HEK293 (cell line): ENCODE measurements around the gene DLG2.

Experiments used
- CTCF ChIA-PET: fragments of 350-600 bp; formaldehyde crosslinking; extraction: SDS; loops from one replicate; lab custom pipeline; 2021; ENCODE audit warnings: antibody characterized with exemption; lab: Yijun Ruan, JAX
- POLR2A ChIA-PET: fragments of 300-600 bp; formaldehyde crosslinking; extraction: SDS; loops from one replicate; lab custom pipeline; 2020; ENCODE audit warnings: antibody characterized with exemption, inconsistent platforms; lab: Yijun Ruan, JAX
- H3K27ac ChIP-seq: fragments of 200-500 bp; sonication (Bioruptor generic); 2 replicates; pipeline ENCODE4 v1.5.1; 2014; ENCODE audit warnings: low read depth, low read length, control low read depth, inconsistent platforms; ENCODE audit errors: extremely low read depth
- H3K36me3 ChIP-seq, 2 experiments: fragments of 200-500 bp in 1 of 2; sonication (Bioruptor generic) in 1 of 2; 1 replicate in 1 of 2; 2 replicates in 1 of 2; pipeline ENCODE4 v1.5.1; 2014 to 2017; ENCODE audit warnings: inconsistent platforms in 2 of 2, low read length in 2 of 2; ENCODE audit not compliant: control insufficient read depth in 2 of 2, insufficient read depth in 1 of 2
- H3K4me1 ChIP-seq: fragments of 200-500 bp; sonication (Bioruptor generic); 2 replicates; pipeline ENCODE4 v1.5.1; 2014; ENCODE audit warnings: mild to moderate bottlenecking, low read length, inconsistent platforms; ENCODE audit not compliant: control insufficient read depth, insufficient read depth
- H3K4me3 ChIP-seq: 2 replicates; pipeline ENCODE4 v1.5.1; 2011; ENCODE audit warnings: low read depth, mild to moderate bottlenecking, control low read depth, low read length, moderate library complexity
- H3K9me3 ChIP-seq: fragments of 200-500 bp; sonication (Bioruptor generic); 2 replicates; pipeline ENCODE4 v1.5.1; 2014; ENCODE audit warnings: low read depth, low read length, inconsistent platforms; ENCODE audit not compliant: control insufficient read depth, insufficient read depth
- CTCF ChIP-seq: fragments of 450-650 bp; formaldehyde crosslinking; IDR thresholded peaks from 2 replicates; pipeline ENCODE4 v1.5.1; 2016; ENCODE audit warnings: missing biosample characterization, missing genetic modification characterization
- FEZF1 ChIP-seq: fragments of 450-650 bp; formaldehyde crosslinking; IDR thresholded peaks from 2 replicates; pipeline ENCODE4 v1.5.1; 2016; ENCODE audit warnings: missing biosample characterization, missing genetic modification characterization
- HOXC10 ChIP-seq: sonication (generic); formaldehyde crosslinking; IDR thresholded peaks from 2 replicates; pipeline ENCODE4 v1.8.1; 2023; ENCODE audit warnings: mild to moderate bottlenecking, missing genetic modification reagents
- KLF7 ChIP-seq: fragments of 450-650 bp; formaldehyde crosslinking; IDR thresholded peaks from 2 replicates; pipeline ENCODE4 v1.5.1; 2016; ENCODE audit warnings: missing biosample characterization, missing genetic modification characterization, borderline replicate concordance
- PRDM1 ChIP-seq: fragments of 450-650 bp; formaldehyde crosslinking; IDR thresholded peaks from 2 replicates; pipeline ENCODE4; 2016; ENCODE audit warnings: missing biosample characterization, missing genetic modification characterization
- SP2 ChIP-seq: fragments of 450-650 bp; formaldehyde crosslinking; IDR thresholded peaks from 2 replicates; pipeline ENCODE4 v1.5.1; 2016; ENCODE audit warnings: missing biosample characterization, missing genetic modification characterization
- WT1 ChIP-seq: fragments of 450-650 bp; formaldehyde crosslinking; IDR thresholded peaks from 2 replicates; pipeline ENCODE4 v1.5.1; 2016; ENCODE audit warnings: missing biosample characterization, missing genetic modification characterization
- ZBTB17 ChIP-seq: fragments of 450-650 bp; formaldehyde crosslinking; IDR thresholded peaks from 2 replicates; pipeline ENCODE4 v1.5.1; 2016; ENCODE audit warnings: missing biosample characterization, missing genetic modification characterization
- ZBTB48 ChIP-seq: fragments of 450-650 bp; formaldehyde crosslinking; IDR thresholded peaks from 2 replicates; pipeline ENCODE4 v1.5.1; 2016; ENCODE audit warnings: missing biosample characterization, missing genetic modification characterization
- ZNF148 ChIP-seq: fragments of 450-650 bp; formaldehyde crosslinking; IDR thresholded peaks from 2 replicates; pipeline ENCODE4 v1.5.0; 2017; ENCODE audit warnings: missing biosample characterization, missing genetic modification characterization, borderline replicate concordance
- ZNF24 ChIP-seq: fragments of 450-650 bp; formaldehyde crosslinking; IDR thresholded peaks from 2 replicates; pipeline ENCODE4 v1.5.1; 2016; ENCODE audit warnings: missing biosample characterization, missing genetic modification characterization
- ZNF423 ChIP-seq: fragments of 450-650 bp; formaldehyde crosslinking; IDR thresholded peaks from 2 replicates; pipeline ENCODE4 v1.5.1; 2016; ENCODE audit warnings: missing biosample characterization, missing genetic modification characterization
- ZNF48 ChIP-seq: fragments of 450-650 bp; formaldehyde crosslinking; IDR thresholded peaks from 2 replicates; pipeline ENCODE4 v1.5.1; 2016; ENCODE audit warnings: missing biosample characterization, missing genetic modification characterization
- ZNF529 ChIP-seq: fragments of 450-650 bp; formaldehyde crosslinking; IDR thresholded peaks from 2 replicates; pipeline ENCODE4 v1.5.1; 2017; ENCODE audit warnings: missing genetic modification characterization, missing biosample characterization; ENCODE audit not compliant: insufficient replicate concordance
- ZNF621 ChIP-seq: fragments of 450-650 bp; formaldehyde crosslinking; IDR thresholded peaks from 2 replicates; pipeline ENCODE4 v1.5.1; 2017; ENCODE audit warnings: missing biosample characterization, missing genetic modification characterization
- ZNF624 ChIP-seq: fragments of 450-650 bp; formaldehyde crosslinking; IDR thresholded peaks from 2 replicates; pipeline ENCODE4 v1.5.1; 2017; ENCODE audit warnings: missing biosample characterization, missing genetic modification characterization
- ZNF629 ChIP-seq: fragments of 450-650 bp; formaldehyde crosslinking; IDR thresholded peaks from 2 replicates; pipeline ENCODE4 v1.5.1; 2017; ENCODE audit warnings: missing biosample characterization, missing genetic modification characterization
- ZNF654 ChIP-seq: fragments of 450-650 bp; formaldehyde crosslinking; IDR thresholded peaks from 2 replicates; pipeline ENCODE4 v1.5.1; 2016; ENCODE audit warnings: low read depth, missing biosample characterization, missing genetic modification characterization
- ZNF670 ChIP-seq: fragments of 450-650 bp; formaldehyde crosslinking; IDR thresholded peaks from 2 replicates; pipeline ENCODE4 v1.5.1; 2016; ENCODE audit warnings: missing biosample characterization, missing genetic modification characterization, low read depth
- ZNF830 ChIP-seq: fragments of 450-650 bp; IDR thresholded peaks from 2 replicates; pipeline ENCODE4 v1.5.0; 2018; ENCODE audit warnings: missing biosample characterization, missing genetic modification characterization, low read depth, mild to moderate bottlenecking, moderate library complexity
- ZSCAN16 ChIP-seq: fragments of 450-650 bp; formaldehyde crosslinking; IDR thresholded peaks from 2 replicates; pipeline ENCODE4 v1.5.1; 2016; ENCODE audit warnings: missing biosample characterization, missing genetic modification characterization
- TF ChIP-seq, protein P1 (sequence below): fragments of 450-650 bp; IDR thresholded peaks from 2 replicates; pipeline ENCODE4 v1.5.1; 2018; ENCODE audit warnings: missing biosample characterization, missing genetic modification characterization
- TF ChIP-seq, protein P2 (sequence below): fragments of 450-650 bp; formaldehyde crosslinking; IDR thresholded peaks from 2 replicates; pipeline ENCODE4 v1.5.1; 2016; ENCODE audit warnings: missing biosample characterization, missing genetic modification characterization

The DLG2 gene

GRCh38 chr11:83836883-83837654, 1790.1 kb downstream of the DLG2 start:
- H3K4me3 ChIP-seq: no peak overlapping the region
- ChIA-PET CTCF (interaction anchor here (0.5 to 3.1 kb wide), 45 partner anchors 8 to 1114 kb away, joined by 3 to 16 read pairs (median 4); no protein-coding TSS in a partner anchor), POLR2A (interaction anchor here (0.6 kb wide), 1 partner anchor 145 kb away, joined by 5 read pairs; no protein-coding TSS in a partner anchor)
- H3K36me3 ChIP-seq: no peaks in the 10 kb centered on the region
- H3K4me1 ChIP-seq: no peaks in the 10 kb centered on the region
- H3K9me3 ChIP-seq: no peaks in the 10 kb centered on the region
- H3K27ac ChIP-seq: no peak overlapping the region
- TF ChIP-seq ZNF654 (tag by site-specific recombination) (peak; percentile 78), CTCF (0 out of 2 replicates have a peak, but pooled peaks have one; percentile 50), ZBTB17 (tag by site-specific recombination) (peak; percentile 46), ZNF423 (tag by site-specific recombination) (no peak), KLF7 (no peak)
- TF ChIP-seq, all 188 proteins: peak for 3

- POLR2A ChIA-PET: no interaction called here
Measured at GRCh38 chr11:83836065-83836464, 1791.1 kb downstream of the DLG2 start.

DNA sequence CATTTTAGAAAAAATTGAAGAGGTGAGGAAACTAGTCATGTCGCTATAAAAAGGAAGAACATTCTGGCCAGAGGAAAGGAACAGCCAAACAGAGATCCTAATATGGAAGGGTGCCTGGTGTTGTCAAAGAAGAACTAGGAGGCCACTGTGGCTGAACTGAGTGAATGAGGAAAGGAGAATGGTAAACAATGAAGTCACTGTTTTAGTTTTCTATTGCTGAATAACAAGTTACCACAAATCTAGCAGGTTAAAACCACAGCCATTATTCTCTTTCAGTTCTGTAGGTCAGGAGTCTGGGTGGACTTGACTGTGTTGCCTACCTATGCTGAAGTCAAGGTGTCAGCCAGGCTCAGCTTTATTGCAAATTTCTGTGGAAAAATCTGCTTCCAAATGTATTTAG, 1791.7 kb downstream of the DLG2 start:
- no peaks in the 10 kb centered on the region for H3K9me3 ChIP-seq
- ChIA-PET CTCF (interaction anchor here (0.6 to 2.1 kb wide), 5 partner anchors 8 to 1802 kb away, joined by 3 to 16 read pairs (median 6); no protein-coding TSS in a partner anchor), POLR2A (no interaction called here)
- no peaks in the 10 kb centered on the region for H3K4me1 ChIP-seq
- H3K27ac ChIP-seq: no peak overlapping the region
- no peaks in the 10 kb centered on the region for H3K36me3 ChIP-seq
- no peak overlapping the region for H3K4me3 ChIP-seq
- no peak for TF ChIP-seq ZBTB48 (tag by site-specific recombination)
- TF ChIP-seq ZNF830 (tag by site-specific recombination): no peak
- no peak for TF ChIP-seq SP2 (tag by site-specific recombination)
- TF ChIP-seq ZNF24 (tag by site-specific recombination): no peak
- no peak for TF ChIP-seq PRDM1 (tag by site-specific recombination)
- TF ChIP-seq ZNF624 (tag by site-specific recombination): no peak
- TF ChIP-seq, protein P1, sequence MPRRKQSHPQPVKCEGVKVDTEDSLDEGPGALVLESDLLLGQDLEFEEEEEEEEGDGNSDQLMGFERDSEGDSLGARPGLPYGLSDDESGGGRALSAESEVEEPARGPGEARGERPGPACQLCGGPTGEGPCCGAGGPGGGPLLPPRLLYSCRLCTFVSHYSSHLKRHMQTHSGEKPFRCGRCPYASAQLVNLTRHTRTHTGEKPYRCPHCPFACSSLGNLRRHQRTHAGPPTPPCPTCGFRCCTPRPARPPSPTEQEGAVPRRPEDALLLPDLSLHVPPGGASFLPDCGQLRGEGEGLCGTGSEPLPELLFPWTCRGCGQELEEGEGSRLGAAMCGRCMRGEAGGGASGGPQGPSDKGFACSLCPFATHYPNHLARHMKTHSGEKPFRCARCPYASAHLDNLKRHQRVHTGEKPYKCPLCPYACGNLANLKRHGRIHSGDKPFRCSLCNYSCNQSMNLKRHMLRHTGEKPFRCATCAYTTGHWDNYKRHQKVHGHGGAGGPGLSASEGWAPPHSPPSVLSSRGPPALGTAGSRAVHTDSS (tag by site-specific recombination): no peak
- TF ChIP-seq ZNF48 (tag by site-specific recombination): no peak
- no peak for TF ChIP-seq ZSCAN16 (tag by site-specific recombination)
- TF ChIP-seq ZNF629 (tag by site-specific recombination): no peak
- no peak for TF ChIP-seq ZNF621 (tag by site-specific recombination)
- TF ChIP-seq, protein P2, sequence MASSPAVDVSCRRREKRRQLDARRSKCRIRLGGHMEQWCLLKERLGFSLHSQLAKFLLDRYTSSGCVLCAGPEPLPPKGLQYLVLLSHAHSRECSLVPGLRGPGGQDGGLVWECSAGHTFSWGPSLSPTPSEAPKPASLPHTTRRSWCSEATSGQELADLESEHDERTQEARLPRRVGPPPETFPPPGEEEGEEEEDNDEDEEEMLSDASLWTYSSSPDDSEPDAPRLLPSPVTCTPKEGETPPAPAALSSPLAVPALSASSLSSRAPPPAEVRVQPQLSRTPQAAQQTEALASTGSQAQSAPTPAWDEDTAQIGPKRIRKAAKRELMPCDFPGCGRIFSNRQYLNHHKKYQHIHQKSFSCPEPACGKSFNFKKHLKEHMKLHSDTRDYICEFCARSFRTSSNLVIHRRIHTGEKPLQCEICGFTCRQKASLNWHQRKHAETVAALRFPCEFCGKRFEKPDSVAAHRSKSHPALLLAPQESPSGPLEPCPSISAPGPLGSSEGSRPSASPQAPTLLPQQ: no peak

More at GRCh38 chr11:83836065-83836464, 1791.1 kb downstream of the DLG2 start:
- H3K36me3 ChIP-seq: no peaks in the 10 kb centered on the region
- no peak overlapping the region for H3K27ac ChIP-seq
- H3K4me3 ChIP-seq: no peak overlapping the region
- no peaks in the 10 kb centered on the region for H3K9me3 ChIP-seq
- CTCF ChIA-PET: interaction anchor here (0.5 to 3.1 kb wide), 41 partner anchors 8 to 730 kb away, joined by 3 to 16 read pairs (median 4); no protein-coding TSS in a partner anchor
- H3K4me1 ChIP-seq: no peaks in the 10 kb centered on the region
- no peak for TF ChIP-seq WT1 (tag by site-specific recombination)
- no peak for TF ChIP-seq ZNF148 (tag by site-specific recombination)
- TF ChIP-seq ZNF529 (tag by site-specific recombination): no peak
- no peak for TF ChIP-seq ZNF670 (tag by site-specific recombination)
- no peak for TF ChIP-seq HOXC10 (CRISPR knock-in tag)
- TF ChIP-seq FEZF1 (tag by site-specific recombination): no peak
